HG03196 (cell line): ENCODE data around the gene EPM2A.
"Not testable (repeated sequence)": the region's sequence is repeated elsewhere in the genome, so short reads cannot be mapped to it uniquely, and the experiment has no call there.

Source experiments
- ATAC-seq: cut with Tn5 transposase; IDR thresholded peaks from one replicate; pipeline ENCODE4 v1.9.1; 2021; ENCODE audit not compliant: unreplicated experiment

Gene EPM2A

DNA sequence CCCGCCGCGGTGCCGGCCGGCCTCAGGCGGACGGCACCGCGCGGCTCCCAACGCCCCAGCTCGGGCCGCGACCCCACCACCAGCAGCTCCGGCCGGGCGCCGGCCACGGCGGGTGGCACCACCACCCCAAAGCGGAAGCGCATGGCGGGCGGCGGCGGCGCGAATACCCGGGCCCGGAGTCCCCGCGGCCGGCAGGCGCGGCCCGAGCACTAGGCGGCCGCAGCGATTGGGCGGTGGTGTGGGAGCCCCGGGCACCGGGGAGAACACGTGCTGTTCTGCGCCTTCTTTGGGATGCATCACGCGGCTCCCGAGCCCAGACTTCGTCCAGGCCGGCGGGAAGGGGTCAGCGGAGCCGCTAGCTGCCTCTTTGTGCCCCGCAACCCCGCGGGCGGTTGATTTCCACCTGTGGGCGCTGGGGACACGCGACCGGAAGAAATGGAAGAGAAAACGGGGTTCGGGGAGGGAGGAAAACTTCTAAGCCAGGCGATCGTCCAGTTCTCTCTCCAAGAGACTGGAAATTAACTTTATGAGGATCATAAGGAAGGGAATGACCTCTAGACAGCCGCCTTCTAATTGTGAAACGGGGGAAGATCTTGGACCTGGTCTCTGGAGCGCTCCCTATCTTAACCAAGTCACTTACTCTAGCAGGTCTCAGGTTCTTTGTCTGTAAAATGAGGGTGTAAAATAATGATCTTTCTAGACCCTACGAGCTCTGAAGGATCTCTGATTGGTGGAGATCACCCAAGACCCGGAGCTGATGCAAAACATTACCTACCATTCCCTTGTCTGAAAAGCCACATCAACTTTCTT, at the start of gene EPM2A:
EPM2A (minus strand) TSS at position 165 of the 810 bp plus-strand sequence; CDS start at position 143, 22 bp downstream.
- ATAC-seq = peak; percentile 71

DNA sequence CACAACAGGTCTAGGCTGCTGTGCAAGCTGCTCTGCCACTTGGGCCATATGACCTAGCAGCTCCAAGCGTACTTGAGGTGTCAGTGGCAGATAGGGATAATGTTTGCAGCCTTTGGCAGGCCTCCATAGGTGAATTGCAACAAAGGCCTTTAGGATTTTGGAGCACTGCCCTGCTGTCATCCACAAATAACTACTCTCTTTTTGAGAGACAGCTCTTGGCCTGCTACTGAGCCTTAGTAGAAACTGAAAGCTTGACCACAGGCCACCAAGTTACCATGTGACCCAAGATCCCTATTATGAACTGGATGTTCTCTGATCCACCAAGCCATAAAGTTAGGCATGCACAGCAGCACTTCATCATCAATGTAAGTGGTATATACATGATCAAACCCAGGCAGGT, 49.4 kb upstream of the EPM2A start:
- ATAC-seq = peak; percentile 77

DNA sequence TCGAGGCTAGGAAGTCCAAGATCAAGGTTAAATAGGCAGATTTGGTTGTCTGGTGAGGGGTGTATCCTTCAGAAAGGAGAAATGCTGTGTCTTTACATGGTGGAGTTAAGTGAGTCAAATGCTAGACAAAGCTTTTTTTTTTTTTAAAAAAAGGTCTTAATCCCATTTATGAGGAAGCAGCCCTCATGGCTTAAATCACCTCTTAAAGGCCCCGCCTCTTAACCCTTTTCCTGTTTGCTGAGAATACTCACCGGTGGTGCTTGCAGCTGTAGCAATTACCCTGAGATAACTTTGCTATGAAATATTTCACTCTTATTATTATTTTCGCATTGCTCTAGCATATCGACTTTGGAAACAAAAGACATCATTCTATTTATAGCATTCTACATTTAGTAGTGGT, 48.5 kb upstream of the EPM2A start:
- ATAC-seq = no peak

DNA sequence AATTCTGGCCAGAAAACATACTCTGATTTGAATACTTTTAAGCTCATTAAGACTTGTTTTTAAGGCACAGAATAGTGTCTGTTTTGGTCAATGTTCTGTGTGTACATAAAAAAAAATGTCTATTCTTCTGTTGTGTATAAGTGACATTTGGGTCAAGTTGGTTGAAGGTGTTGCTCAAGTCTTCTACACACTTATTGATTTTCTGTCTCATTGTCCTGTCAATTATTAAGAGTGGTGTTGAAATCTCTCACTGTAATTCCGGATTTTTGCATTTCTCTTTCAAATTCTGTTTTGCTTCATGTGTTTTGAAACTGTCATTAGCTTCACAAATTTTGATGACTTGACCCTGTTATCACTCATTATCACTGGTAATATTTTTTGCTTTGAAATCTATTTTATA, 37.5 kb upstream of the EPM2A start:
- ATAC-seq = no peak

DNA sequence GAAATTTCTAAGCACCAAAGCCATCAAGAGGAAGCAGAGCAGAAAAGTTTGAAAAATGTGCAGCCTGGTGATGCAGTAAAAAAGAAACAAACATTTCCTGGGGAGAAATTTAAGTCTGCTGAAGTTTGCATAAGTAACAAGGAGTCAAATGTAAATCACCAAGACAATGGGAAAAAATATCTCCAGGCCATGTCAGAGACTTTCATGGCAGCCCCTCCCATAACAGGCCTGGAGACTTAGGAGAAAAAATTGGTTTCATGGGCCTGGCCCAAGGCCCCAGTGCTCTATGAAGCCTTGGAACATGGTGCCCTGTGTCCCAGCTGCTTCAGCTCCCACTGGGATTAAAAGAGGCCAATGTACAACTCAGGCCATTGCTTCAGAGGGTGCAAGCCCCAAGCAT, 30.1 kb upstream of the EPM2A start:
- no peak for ATAC-seq

DNA sequence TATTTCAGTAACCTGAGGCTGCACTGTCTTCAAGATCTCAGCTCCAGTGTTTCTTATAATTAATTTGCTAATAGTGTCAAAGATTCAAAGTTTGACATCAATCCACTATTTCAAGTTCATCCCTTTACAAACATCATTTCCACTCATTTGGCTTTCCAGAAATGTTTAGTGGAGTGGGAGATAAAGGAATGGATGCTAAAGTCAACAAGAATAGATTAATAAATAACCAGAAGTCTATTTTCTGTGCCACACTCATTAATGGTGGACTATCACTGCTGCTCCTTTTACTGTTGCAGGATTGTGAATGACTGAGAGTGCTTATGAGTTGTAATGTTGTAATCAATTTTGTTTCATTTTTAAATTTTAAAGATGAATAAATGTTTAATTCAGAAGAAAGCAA, 28.4 kb upstream of the EPM2A start:
- no peak for ATAC-seq

DNA sequence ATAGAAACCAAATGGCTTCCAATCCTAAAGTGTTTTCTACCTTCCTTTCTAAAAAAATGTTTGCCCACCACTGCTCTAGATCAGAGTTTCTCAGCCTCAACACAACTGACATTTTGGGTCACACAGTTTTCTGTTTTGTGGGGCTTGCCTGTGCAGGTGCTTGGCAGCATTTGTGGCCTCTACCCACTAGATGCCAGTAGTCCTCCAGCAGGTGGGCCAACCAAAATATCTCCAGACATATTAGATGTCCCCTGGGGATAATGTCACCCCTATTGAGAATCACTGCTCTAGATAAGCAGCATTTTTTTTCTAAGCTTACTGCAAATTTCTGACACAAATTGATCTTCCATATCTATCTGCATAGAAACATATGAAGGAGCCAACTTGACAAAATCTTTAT, 26.3 kb upstream of the EPM2A start:
- peak; percentile 72 for ATAC-seq

DNA sequence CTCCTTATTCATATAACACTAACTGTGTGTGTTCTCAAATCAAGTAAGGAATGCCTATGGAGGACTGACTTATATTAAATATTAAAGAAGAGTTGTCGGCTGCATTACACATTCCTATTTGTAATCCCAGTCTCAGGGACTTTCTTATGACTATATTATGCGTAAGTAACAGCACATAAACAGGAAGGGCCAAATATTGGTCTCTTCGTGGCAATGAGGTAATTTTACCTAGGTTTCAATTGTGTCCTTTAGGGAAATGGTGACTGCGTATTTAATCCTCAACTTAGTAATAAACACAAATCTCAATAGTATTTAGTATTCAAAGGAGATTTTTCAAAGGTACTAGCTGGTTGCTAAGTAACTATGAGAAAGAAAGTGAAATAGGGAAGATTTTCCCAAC, 22.8 kb upstream of the EPM2A start:
- ATAC-seq = no peak

DNA sequence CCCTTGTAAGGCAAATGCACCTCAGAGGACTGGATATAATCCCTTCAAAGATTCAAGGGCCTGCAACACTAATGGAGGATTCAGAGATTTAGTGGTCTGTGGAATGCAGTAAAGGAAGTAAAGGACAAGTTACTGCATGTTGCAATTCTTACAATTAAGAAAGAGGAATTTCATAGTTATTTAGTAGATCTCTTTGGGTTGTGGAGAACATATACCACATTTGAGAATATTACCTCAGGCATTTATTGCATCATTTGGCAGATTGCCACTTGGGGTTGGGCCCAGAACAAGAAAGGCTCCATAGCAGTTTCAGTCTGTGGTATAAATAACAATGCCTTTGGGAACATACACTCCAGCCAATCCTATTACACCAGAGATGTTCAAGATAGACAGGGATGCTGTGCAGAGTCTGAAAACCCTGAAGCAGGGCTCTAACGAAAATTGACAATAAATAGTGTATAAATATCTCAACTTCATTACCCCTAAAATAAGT, 20.9 kb upstream of the EPM2A start:
- ATAC-seq = no peak

DNA sequence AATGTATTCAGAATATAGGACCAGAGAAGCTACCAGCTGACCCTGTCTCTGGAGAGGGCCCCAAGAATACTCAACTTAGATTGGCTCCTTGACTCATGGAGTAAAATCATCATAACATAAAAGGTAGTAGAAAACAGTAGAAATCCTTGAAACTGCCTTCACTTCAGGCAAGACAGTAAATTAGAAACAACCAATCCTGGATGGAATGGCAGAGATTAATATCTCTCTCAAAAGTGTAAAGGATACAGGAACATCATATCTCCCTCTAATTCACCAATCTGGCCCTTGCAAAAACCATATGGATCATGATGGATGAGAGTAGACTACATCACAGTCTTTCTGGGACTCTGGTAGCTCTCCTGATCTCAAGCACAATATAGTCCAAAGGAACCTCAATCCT, 20.4 kb upstream of the EPM2A start:
- ATAC-seq = no peak

DNA sequence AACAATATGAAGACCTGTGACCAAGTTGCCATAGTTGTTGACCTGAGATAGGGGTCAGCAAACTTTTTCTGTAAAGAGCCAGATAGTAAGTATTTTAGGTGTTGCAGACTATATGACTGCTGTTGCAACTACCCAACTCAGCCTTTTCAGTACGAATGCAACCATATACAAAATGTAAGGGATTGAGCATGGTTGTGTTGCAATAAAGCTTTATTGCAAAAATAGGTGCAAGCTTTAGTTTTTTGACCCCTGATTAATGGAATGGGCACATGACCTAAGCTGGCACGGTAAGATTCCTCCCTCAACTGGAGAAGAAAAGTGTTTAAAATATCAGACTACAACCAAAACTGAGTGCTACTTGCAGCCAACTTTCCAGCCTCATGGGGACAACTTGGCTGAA, 17.3 kb upstream of the EPM2A start:
- ATAC-seq = no peak

DNA sequence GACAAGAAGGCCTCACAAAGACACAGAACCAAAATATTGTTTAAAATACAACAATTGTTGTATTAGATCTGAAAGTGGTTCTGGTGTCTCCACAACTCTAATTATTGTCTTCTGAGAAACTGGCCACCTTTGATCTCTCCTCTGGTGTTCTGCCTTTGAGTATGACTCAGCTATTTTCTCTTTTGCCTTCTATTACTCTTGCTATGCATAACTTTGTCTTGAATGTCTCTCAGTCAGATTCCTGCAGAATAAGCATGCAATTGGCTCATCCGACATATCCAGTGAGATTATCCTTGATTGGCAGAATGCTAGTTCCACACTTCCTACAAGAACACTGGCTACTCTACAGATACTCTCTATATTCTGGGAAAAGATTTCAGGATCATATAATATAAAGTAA, 14.3 kb upstream of the EPM2A start:
- no peak for ATAC-seq

DNA sequence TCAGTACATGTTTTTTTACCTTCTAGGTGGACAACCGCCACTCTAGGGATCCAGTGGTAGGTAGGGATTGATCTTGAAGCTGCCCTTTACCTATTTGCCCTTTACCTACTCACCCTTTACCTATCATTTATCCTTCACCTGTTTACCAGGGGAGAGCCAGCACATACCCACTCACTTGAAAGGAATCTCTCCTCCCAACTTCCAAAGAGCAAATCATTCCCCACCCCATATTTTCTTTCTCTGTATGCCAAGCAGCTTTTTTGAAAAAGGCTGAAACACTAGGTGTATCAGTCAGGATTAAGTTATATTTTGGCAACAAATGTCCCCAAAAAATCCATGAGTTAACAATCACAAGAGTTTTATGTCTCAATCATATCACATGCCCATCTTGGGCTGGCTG, 10.5 kb upstream of the EPM2A start:
- ATAC-seq = no peak

DNA sequence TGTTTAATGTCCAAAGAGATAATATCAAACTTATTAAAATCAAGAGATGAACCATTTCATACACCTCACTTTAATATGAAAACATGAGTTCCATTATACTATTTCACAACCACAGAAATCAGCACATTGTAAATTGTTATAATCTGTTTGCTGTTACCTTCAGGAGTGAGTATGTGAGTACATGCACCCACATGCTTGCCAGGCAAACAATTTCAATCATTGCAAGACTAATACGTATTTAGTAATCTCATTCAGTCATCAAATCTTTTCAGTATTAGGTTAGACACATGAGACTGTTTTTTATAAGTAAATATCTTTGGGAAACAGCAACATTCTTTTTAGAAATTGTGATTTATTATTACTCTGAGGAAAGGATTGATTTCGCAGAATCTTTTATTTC, 9.3 kb upstream of the EPM2A start:
- no peak for ATAC-seq

DNA sequence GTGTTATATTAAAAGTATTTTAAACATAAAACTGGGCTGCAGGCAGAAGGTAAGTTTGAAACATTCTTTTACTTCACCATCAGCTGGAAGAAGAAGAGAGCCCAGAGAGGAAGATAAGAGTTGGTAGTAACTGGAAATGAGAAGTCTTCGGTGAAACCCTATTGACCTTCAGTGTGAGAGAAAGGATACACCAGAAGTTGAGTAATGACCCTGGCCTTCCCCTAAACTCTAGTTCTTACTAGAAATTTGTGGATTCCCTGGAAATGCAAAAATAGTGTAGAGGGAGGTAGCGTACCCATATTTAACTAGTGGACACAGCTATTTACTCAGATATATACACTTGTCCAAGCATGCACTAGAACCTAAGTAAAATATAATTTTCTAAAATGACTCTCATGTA, 8.0 kb upstream of the EPM2A start:
- ATAC-seq = no peak

DNA sequence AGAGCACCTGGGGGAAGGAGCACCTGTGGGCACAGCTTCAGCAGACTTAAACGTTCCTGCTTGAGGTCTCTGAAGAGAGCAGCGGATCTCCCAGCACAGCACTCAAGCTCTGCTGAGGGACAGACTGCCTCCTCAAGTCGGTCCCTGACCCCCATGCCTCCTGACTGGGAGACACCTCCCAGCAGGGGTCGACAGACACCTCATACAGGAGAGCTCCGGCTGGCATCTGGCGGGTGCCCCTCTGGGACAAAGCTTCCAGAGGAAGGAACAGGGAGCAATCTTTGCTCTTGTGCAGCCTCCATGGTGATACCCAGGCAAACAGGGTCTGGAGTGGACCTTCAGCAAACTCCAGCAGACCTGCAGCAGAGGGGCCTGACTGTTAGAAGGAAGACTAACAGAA, 7.2 kb upstream of the EPM2A start:
- not testable (repeated sequence) for ATAC-seq

DNA sequence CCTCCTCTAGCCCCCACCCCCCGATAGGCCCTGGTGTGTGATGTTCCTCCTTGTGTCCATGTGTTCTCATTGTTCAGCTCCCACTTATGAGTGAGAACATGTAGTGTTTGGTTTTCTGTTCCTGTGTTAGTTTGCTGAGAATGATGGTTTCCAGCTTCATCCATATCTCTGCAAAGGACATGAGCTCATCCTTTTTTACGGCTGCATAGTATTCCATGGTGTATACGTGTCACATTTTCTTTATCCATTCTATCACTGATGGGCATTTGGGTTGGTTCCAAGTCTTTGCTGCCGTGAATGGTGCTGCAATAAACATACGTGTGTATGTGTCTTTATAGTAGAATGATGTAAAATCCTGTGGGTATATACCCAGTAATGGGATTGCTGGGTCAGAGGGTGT, 4.4 kb upstream of the EPM2A start:
- ATAC-seq = not testable (repeated sequence)

DNA sequence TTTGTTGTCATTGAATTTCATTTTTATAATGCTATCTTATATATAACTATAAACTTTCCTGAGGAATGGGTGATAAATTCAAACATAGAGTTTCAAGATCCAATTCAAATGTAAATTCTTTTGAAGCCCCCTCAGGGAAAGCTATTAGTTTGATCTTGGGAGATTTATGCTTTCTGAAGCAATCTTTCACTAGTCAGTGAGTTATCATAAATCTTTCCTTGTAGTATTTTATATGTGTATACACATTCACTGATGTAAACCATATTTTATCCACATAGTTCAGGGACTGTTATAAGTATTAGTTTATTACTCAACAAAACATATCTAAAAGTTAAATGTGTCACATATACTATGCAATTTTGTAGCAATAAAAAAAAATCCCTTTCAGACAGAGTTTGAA, 2.9 kb upstream of the EPM2A start:
- no peak for ATAC-seq

DNA sequence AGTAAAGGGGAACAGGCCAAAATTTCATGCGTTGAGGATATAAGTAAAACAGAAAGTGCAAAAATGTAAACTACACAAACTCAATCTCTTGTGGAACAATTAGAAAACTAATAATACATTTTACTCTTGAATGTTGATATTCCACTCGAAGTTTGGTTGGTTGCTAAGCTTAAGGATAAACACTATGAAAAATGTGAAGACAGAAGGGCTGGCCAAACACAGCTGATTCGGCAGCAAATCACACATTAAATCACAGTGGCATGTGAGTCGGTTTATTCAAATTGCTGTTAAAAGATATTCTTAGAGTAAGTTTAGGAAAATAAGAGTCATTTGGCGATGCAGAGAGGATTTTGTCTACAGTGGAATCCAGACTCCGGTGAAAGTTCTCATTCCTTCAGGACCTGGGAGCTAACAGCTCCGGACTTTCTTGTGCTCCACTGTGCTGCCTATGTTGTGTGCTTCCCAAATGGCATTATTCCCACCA, 1.4 kb upstream of the EPM2A start:
- no peak for ATAC-seq

DNA sequence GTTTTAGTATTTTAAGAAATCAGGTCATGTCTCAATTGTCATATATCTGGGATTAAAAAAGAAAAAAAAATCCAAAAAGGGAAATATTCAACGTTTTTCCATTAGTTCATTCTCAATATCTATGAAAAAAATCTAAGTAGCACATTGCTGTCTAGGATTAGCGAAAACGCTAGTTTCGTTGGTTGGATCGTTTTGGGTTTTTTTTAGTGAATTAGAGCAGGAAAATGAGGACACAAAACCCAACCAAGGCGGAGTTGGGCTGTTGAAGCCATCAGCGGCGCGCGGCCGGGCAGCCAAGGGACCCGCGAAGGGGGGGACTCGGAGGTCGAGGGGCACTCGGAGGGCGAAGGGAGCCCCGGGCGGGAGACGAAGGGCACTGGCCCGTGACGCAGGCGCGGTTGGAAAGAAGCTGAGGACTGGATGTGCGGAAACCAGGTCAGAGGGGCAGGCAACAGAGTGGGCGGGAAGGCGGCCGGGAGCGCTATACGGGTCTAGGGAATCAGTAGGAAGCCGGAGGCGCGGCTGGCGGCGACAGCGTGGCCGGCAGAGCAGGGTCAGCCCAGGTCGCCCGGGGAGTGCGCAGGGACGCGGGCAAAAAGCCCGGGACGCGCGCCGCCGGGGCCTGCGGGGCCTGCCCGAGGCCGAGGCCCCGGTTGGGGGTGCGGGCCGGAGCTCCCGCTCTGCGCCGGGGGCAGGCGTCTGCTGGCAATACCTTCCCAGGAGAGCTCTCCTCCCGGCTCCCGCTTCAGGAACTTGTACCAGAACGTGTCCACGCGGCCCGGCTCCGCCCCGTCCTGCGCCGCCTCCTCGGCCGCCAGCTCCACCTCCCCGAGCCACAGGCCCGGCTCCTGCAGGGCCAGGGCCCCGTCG, 599 bp downstream of the EPM2A start:
- peak; percentile 77 for ATAC-seq

DNA sequence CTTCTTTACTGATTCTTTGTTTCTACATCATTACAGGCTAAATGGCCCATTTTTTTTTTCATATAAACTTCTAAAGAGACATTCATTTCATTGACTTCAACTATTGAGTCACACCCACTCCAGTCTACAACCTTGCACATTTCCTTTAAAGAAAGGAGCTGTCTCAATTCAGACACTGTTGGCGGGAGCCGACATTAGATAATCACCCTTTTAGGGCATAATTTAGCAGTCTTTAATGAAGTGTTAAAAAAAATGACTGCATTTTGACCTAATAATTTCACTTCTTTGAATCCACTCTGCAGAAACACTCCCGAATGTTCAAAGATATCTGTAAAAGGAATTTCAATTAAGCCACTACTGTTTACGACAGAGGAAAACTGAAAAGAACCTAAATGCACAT, 1.5 kb downstream of the EPM2A start:
- ATAC-seq = no peak

DNA sequence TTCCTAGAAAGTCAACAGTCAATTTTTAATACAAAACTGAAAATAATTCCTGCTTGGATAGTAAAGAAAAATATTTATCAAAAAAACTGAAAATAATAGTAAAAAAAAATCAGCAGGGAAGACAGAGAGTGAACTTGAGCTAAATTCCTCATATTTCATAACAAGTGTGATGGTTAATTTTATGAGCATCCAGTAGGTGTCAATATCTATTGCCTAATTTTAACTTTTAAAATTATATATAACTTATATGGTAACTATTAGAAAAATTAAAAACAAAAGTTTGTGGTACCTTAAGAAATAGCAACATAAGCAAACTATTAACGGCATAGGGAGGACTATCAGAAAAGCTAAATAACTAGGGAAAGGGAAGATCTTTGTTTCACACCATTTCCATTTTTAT, 2.1 kb downstream of the EPM2A start:
- ATAC-seq = no peak
